GF-D8 (cell line): ENCODE measurements around the gene DPEP1.
"Not testable (repeated sequence)": the region's sequence is repeated elsewhere in the genome, so short reads cannot be mapped to it uniquely, and the experiment has no call there.

ENCODE experiments used
- DNase-seq: peaks from one replicate; lab custom pipeline; 2025; lab: John Stamatoyannopoulos, UW

DPEP1 gene

DNA sequence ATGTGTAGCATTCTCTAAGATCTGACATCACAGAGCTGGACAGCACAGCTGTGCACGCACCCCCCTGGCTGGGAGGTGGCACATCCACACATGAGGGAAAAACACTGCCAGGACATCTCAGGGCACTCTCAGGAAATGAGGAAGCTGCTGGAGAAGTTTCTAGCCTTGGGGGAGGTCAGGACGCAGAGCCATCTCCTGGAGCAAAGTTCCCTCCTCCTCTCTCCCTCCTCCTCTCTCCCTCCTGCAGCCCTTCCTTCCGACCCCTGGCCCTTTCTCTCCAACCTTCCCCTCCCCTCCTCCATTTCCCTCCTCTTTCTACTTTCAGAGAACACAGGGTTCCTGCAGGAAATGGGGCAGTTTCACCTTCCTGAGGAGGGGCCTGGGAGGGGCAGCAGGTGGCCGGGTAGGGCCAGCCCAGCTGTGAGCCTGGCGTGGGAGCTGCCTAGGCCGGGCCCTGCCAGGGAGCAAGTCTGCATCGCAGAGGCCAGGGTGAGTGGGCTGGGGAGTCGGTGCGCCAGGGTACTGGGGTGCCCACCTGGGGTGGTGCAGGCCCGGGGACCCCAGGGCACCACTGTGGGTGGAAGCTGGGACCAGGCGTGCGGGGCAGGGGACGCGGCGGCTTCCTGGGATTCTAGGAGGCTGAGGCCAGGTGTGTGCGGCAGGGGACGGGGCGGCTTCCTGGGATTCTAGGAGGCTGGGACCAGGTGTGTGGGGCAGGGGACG is at the start of gene DPEP1:
Gene DPEP1 (plus strand): TSS at position 412 of the 723 bp plus-strand sequence. CDS start 16,769 bp downstream, outside the sequence.
- DNase-seq: peak; percentile 68

DNA sequence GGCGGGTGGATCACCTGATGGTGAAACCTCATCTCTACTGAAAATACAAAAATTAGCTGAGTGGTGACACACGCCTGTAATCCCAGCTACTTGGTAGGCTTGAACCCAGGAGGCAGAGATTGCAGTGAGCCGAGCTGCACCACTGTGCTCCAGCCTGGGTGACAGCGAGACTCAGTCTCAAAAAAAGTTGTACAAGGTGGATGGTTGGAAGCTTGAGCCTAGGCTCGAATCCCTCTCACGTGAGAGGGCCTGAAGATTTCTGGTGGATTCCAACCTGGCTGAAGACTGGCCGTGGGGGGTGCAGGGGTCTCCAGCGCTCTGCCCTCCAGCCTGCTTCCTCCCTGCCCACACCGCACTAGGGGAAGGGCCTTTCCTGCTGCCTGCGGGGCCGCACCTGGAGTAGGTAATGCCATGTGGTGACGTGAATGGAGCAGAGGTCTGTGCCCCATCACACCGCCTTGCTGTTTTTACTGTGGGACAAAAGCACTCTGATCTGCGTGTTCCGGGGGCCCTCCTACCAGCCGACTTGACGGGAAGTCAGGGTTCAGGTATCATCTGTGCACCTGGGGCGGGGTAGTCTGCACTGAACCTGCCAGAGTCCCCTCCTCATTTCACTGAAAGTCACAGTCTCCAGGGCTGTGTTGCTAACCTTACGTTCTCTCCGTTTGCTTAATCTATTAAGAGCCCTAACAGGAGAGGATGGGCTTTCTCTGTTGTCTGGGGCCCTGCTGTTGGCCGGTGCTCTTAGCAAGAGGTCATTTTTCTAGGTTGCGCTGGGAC is 48.8 kb upstream of the DPEP1 start:
- DNase-seq: no peak

GRCh38 chr16:89565256-89565505 is 48.3 kb upstream of the DPEP1 start:
- DNase-seq: no peak

DNA sequence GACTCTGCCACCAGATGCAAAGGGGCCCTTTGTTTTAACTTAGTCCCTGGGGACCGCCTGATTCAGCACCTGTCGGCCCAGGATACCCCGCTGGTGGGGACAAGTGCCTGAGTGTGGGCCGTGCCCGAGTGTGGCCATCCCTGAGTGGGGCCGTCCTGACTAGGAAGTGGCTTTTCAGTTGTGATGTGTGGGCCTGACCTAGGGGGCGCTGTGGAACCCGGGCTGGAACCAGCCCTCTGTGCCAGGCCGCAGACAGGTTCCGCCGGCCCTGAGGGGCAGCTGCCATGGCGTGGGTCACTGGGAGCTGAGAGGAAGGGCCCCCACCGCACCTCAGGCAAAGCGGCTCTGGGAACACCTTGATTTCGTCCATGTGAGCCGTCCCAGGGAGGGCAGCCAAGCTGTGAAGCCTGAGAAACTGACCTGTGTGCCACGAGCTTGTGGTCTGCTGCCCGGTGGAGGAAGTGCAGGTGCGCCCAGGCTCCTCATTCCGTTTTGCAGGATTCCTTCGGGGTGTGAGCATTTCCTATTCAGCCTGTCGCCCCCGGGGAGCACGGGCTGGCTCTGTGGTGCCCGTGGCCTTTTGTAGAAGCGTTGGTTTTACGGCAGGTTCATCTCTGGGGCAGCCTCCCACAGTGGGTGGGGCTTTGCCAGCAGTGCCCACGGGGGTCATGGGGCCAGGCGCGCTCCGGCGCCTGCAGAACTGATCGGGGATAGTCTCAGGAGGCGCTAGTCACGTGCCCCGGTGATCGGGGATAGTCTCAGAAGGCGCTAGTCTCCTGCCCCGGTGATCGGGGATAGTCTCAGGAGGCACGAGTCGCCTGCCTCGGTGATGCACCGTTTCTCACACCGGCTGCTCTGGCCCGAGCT is 47.7 kb upstream of the DPEP1 start:
- DNase-seq: peak; percentile 26

DNA sequence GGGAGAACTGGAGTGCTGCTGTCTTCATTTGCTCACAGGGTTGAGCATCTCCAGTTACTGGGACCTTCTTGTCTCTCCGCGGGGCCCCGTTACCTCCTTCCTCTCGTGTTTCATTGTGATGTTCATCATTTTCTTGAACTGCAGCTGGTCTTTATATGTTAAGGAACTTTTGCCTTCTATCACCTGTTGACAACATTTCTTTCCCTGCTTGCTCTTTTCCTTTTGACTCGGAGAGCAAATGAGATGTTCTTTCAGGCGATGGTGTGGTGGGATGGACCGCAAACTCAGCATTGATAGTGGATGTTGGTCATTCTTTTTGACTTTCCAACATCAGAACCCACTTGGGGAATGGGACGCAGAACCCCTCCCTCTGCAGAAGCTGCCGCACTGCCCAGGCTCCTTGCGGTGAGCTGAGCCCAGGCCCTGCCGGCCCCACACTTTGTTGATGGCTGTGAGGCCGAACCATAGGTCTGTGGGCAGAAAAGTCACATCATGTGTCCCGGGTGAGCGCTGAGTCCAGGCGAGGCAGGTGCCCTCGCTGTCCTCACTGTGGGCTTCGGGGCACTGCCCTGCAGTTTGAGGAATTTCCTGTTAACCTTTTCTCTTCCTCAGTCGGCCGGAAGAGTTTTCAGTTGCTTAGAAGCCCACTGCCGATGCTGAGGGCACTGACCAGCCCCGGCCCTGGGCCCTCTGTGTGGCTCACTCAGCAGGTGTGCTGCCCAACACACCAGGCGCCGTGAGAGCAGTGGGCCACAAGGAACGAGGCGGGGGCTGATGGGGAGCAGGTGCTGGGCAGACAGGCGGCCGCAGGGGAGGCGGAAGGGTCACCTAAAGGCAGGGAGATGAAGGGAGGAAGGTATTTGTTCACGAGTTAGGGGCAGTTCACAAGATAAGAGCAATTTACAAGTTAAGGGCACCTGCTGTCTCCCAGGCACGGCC is 45.5 kb upstream of the DPEP1 start:
- DNase-seq: no peak

GRCh38 chr16:89569506-89570341 is 43.7 kb upstream of the DPEP1 start:
- DNase-seq: no peak

- DNase-seq: no peak
Measured at GRCh38 chr16:89570342-89570923, 43.0 kb upstream of the DPEP1 start.

- not testable (repeated sequence) for DNase-seq
Measured at GRCh38 chr16:89570983-89571598, 42.4 kb upstream of the DPEP1 start.

- no peak for DNase-seq
Measured at GRCh38 chr16:89571636-89572035, 41.8 kb upstream of the DPEP1 start.

GRCh38 chr16:89572073-89572484 is 41.4 kb upstream of the DPEP1 start:
- no peak for DNase-seq

GRCh38 chr16:89572485-89573205 is 40.8 kb upstream of the DPEP1 start:
- DNase-seq: no peak

GRCh38 chr16:89573826-89574680 is 39.4 kb upstream of the DPEP1 start:
- DNase-seq: no peak

GRCh38 chr16:89574681-89575246 is 38.7 kb upstream of the DPEP1 start:
- peak; percentile 22 for DNase-seq

DNA sequence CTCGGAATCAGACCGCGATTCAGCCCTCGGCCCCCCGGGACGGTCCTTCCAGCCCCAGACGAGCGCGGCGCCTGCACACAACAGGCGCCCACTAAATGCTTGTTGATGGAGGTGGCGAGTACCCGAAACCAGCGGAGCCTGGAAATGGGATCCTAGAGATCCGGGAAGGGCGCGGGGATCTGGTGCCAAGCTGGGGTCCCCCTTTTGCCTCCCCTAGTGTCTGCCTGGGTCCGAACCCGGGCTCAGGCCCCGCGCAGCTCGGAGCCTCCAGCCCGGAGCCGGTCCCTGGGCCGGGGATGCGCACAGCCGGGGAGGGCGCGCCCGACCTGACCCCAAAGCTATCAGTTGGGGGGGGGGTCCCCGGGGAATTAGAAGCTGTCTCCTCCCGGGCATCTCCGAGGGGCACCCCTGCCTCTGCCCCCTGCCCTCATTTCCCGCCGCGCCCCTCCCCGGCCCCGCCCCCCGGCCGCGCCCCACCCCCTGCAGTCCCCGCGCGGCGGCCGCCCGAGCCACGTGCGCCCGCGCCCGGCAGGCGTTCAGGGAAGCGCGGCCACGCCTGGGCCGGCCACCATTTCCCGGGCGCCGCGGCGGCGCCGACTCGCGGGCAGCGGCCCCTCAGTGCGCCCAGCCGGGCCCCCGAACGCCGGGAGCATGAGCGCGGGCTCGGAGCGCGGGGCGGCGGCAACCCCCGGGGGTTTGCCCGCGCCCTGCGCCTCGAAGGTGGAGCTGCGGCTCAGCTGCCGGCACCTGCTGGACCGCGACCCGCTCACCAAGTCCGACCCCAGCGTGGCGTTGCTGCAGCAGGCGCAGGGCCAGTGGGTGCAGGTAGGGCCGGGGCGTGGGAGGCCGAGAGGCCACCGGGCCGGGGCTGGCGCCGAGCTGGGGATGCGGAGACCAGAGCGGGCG is 37.9 kb upstream of the DPEP1 start, which contains the start of gene CPNE7:
Gene CPNE7 (plus strand): TSS at position 512 of the 906 bp plus-strand sequence. CDS start 140 bp downstream, at position 652.
- no peak for DNase-seq

- DNase-seq: no peak
Measured at GRCh38 chr16:89576153-89577054, 37.0 kb upstream of the DPEP1 start.
